GM12874 (cell line): ENCODE results near the gene PTCH2.

Source experiments
- CTCF ChIP-seq: IDR thresholded peaks from 2 replicates; pipeline ENCODE4 v1.5.1; 2011; ENCODE audit warnings: low read depth, mild to moderate bottlenecking, control low read depth, low read length, moderate library complexity; ENCODE audit not compliant: insufficient read depth

The PTCH2 gene

GRCh38 chr1:44807364-44808062, 35.5 kb downstream of the PTCH2 start:
- no peak for TF ChIP-seq CTCF

GRCh38 chr1:44806704-44807363, 36.2 kb downstream of the PTCH2 start, which contains the start of gene DYNLT4:
TSS of gene DYNLT4 (minus strand) at chr1:44807351. CDS start at chr1:44806668, 683 bp downstream.
- no peak for TF ChIP-seq CTCF

- no peak for TF ChIP-seq CTCF
These were observed 36.9 kb downstream of the PTCH2 start for GRCh38 chr1:44806025-44806703.

GRCh38 chr1:44805311-44806024, 37.6 kb downstream of the PTCH2 start:
- TF ChIP-seq CTCF, result no peak

- TF ChIP-seq CTCF, result no peak
These were observed 39.5 kb downstream of the PTCH2 start for GRCh38 chr1:44803312-44804095.

GRCh38 chr1:44803062-44803311, 40.1 kb downstream of the PTCH2 start:
- no peak for TF ChIP-seq CTCF
